GM19043 (cell line): ENCODE measurements around the gene PRDX4.
A peak's percentile ranks its signal among the peaks of the same experiment; 100 is the strongest.
"Not testable (repeated sequence)": the region's sequence is repeated elsewhere in the genome, so short reads cannot be mapped to it uniquely, and the experiment has no call there.

ENCODE experiments used
- ATAC-seq: cut with Tn5 transposase; IDR thresholded peaks from one replicate; pipeline ENCODE4 v1.9.1; 2021; ENCODE audit warnings: low read depth; ENCODE audit not compliant: unreplicated experiment

PRDX4 gene

GRCh38 chrX:23670528-23670927 is 3.2 kb downstream of the PRDX4 start:
- no peak for ATAC-seq

- no peak for ATAC-seq
These were observed 5.8 kb downstream of the PRDX4 start for GRCh38 chrX:23673108-23673507.

GRCh38 chrX:23676486-23676885 is 9.2 kb downstream of the PRDX4 start:
- ATAC-seq: not testable (repeated sequence)

- no peak for ATAC-seq
These were observed 24.9 kb downstream of the PRDX4 start for GRCh38 chrX:23692166-23692565.

- no peak for ATAC-seq
These were observed 27.3 kb downstream of the PRDX4 start for GRCh38 chrX:23694606-23695005.

GRCh38 chrX:23699636-23700194 is 32.4 kb downstream of the PRDX4 start:
- peak; percentile 69 for ATAC-seq

GRCh38 chrX:23704673-23705206 is 37.4 kb downstream of the PRDX4 start:
- ATAC-seq: no peak

GRCh38 chrX:23705235-23705634 is 37.9 kb downstream of the PRDX4 start:
- ATAC-seq: no peak

GRCh38 chrX:23720117-23720677 is 52.9 kb downstream of the PRDX4 start:
- ATAC-seq: no peak

GRCh38 chrX:23726191-23726590 is 58.9 kb downstream of the PRDX4 start:
- ATAC-seq: no peak

GRCh38 chrX:23727206-23727605 is 59.9 kb downstream of the PRDX4 start:
- no peak for ATAC-seq

- no peak for ATAC-seq
These were observed 61.9 kb downstream of the PRDX4 start for GRCh38 chrX:23729214-23729613.

- no peak for ATAC-seq
These were observed 64.7 kb downstream of the PRDX4 start for GRCh38 chrX:23731951-23732350.

GRCh38 chrX:23732704-23733103 is 65.4 kb downstream of the PRDX4 start:
- ATAC-seq: peak; percentile 74
